ENCODE results near the gene CCDC34.
"Not testable (repeated sequence)": the region's sequence is repeated elsewhere in the genome, so short reads cannot be mapped to it uniquely, and the experiment has no call there.

CCDC34 gene

GRCh38 chr11:27329867-27330632 is 33.0 kb downstream of the CCDC34 start:
- TF ChIP-seq CTCF (IDR thresholded peaks at IDR 0.05; ENCODE audit: low read depth, low read length, missing control alignments) = no peak
- no peak for DNase-seq (ENCODE audit: extremely low read depth, low read depth)
- H3K4me3 ChIP-seq (replicated peaks; ENCODE audit: low read depth, low read length) = no peak overlapping the region

GRCh38 chr11:27328614-27329013 is 34.4 kb downstream of the CCDC34 start:
- no peak for DNase-seq (ENCODE audit: extremely low read depth, low read depth)
- TF ChIP-seq CTCF (IDR thresholded peaks at IDR 0.05; ENCODE audit: low read depth, low read length, missing control alignments) = no peak
- H3K4me3 ChIP-seq (replicated peaks; ENCODE audit: low read depth, low read length) = no peak overlapping the region

- not testable (repeated sequence) for DNase-seq (ENCODE audit: extremely low read depth, low read depth); H3K4me3 ChIP-seq (replicated peaks; ENCODE audit: low read depth, low read length)
These were observed 36.0 kb downstream of the CCDC34 start for GRCh38 chr11:27327064-27327463.

- not testable (repeated sequence) for H3K4me3 ChIP-seq (replicated peaks; ENCODE audit: low read depth, low read length)
These were observed 40.8 kb downstream of the CCDC34 start for GRCh38 chr11:27322196-27322595.

GRCh38 chr11:27321340-27321739 is 41.7 kb downstream of the CCDC34 start:
- H3K4me3 ChIP-seq (replicated peaks; ENCODE audit: low read depth, low read length); DNase-seq (ENCODE audit: extremely low read depth, low read depth): not testable (repeated sequence)

More at GRCh38 chr11:27322196-27322595, 40.8 kb downstream of the CCDC34 start:
- not testable (repeated sequence) for DNase-seq (ENCODE audit: extremely low read depth, low read depth)

- no peak overlapping the region for H3K4me3 ChIP-seq (replicated peaks; ENCODE audit: low read depth, low read length)
- no peak for TF ChIP-seq CTCF (IDR thresholded peaks at IDR 0.05; ENCODE audit: low read depth, low read length, missing control alignments)
- peak; percentile 31 for DNase-seq (ENCODE audit: extremely low read depth, low read depth)
These were observed 43.9 kb downstream of the CCDC34 start for GRCh38 chr11:27319072-27319471.

GRCh38 chr11:27317751-27318150 is 45.3 kb downstream of the CCDC34 start:
- DNase-seq (ENCODE audit: extremely low read depth, low read depth) = peak; percentile 36
- TF ChIP-seq CTCF (IDR thresholded peaks at IDR 0.05; ENCODE audit: low read depth, low read length, missing control alignments) = no peak
- H3K4me3 ChIP-seq (replicated peaks; ENCODE audit: low read depth, low read length) = no peak overlapping the region

GRCh38 chr11:27315836-27316235 is 47.2 kb downstream of the CCDC34 start:
- no peak for TF ChIP-seq CTCF (IDR thresholded peaks at IDR 0.05; ENCODE audit: low read depth, low read length, missing control alignments)
- H3K4me3 ChIP-seq (replicated peaks; ENCODE audit: low read depth, low read length) = no peak overlapping the region
- no peak for DNase-seq (ENCODE audit: extremely low read depth, low read depth)
